ENCODE results near the gene ANGEL1. TPM values are rescaled to one million over a fixed set of nuclear protein-coding genes. Genes with fewer than 3 reads are reported as not detected.

ANGEL1 gene
- total and polyA plus RNA-seq, 9 of the 15 experiments (the other 6 are each of a cell fraction or from before 2014, with no cell fraction given) = 2.1 to 22.2 (median 7.3) TPM

GRCh38 chr14:76793956-76794355, 18.7 kb downstream of the ANGEL1 start (continued):
- TF ChIP-seq CLOCK (CRISPR knock-in tag; IDR thresholded peaks at IDR 0.05; ENCODE audit: borderline replicate concordance) (no peak), SREBF1 (IDR thresholded peaks at IDR 0.05; ENCODE audit: borderline replicate concordance, low read depth, low read length) (no peak), NFIX (CRISPR knock-in tag; IDR thresholded peaks at IDR 0.05; ENCODE audit: low read depth) (no peak)

GRCh38 chr14:76793324-76793723, 19.4 kb downstream of the ANGEL1 start:
- CTCF ChIA-PET (ENCODE audit: low intra/inter-chr PET ratio) = no interaction called here
- H3K9me3 ChIP-seq (replicated peaks; ENCODE audit: control insufficient read depth, insufficient read depth, low read depth, low read length) = no peaks in the 10 kb centered on the region
- no peaks in the 10 kb centered on the region for H3K27me3 ChIP-seq (ENCODE audit: control insufficient read depth in 2 of 2, insufficient read depth in 2 of 2, low read length in 2 of 2)
- H3K36me3 ChIP-seq (ENCODE audit: control insufficient read depth, insufficient read depth, low read length) = peaks cover 33% of the 10 kb centered on the region; the same call in 1 of the 3 replicates
- no peak overlapping the region for H3K4me2 ChIP-seq (ENCODE audit: insufficient read depth, low read length)
- TF ChIP-seq PCBP1 (IDR thresholded peaks at IDR 0.05; ENCODE audit: low read depth, low read length, poor library complexity, severe bottlenecking) = peak; percentile 67
- TF ChIP-seq PCBP2 (IDR thresholded peaks at IDR 0.05; ENCODE audit: low read depth, low read length, poor library complexity, severe bottlenecking) = peak; percentile 75
- peak; percentile 67 for TF ChIP-seq HNRNPK (IDR thresholded peaks at IDR 0.05; ENCODE audit: low read depth, low read length, poor library complexity, severe bottlenecking)
- no peak for TF ChIP-seq ZNF143 (CRISPR knock-in tag; IDR thresholded peaks at IDR 0.05)
- no peak for TF ChIP-seq ZNF311 (CRISPR knock-in tag; IDR thresholded peaks at IDR 0.05)
- TF ChIP-seq ZNF444 (CRISPR knock-in tag; IDR thresholded peaks at IDR 0.05) = no peak
- no peak for TF ChIP-seq RBM39 (optimal IDR thresholded peaks at IDR 0.05; ENCODE audit: low read depth, low read length)
- TF ChIP-seq ZNF551 (CRISPR knock-in tag; IDR thresholded peaks at IDR 0.05) = no peak
- no peak for TF ChIP-seq HEY1 (CRISPR knock-in tag; IDR thresholded peaks at IDR 0.05; ENCODE audit: borderline replicate concordance)
- no peak for TF ChIP-seq ILF3 (IDR thresholded peaks at IDR 0.05; ENCODE audit: borderline replicate concordance)
- ATAC-seq (no peak), FAIRE-seq (no peak), DNase-seq (ENCODE audit: extremely low read depth in 1 of 4, low spot score in 3 of 4) (no peak)
- no peaks in the 10 kb centered on the region for H3K9me1 ChIP-seq (ENCODE audit: control insufficient read depth, insufficient read depth, low read length)
- H3K79me2 ChIP-seq (ENCODE audit: control insufficient read depth, insufficient read depth, low read length) = no peaks in the 10 kb centered on the region
- no peak overlapping the region for H3K9ac ChIP-seq (ENCODE audit: insufficient read depth in 1 of 2, low read depth in 2 of 2, low read length in 2 of 2)
- intact Hi-C loops (cut with micrococcal nuclease) (no loop called here), in situ Hi-C loops (cut with MboI) (no loop called here)
- POLR2A ChIA-PET = no interaction called here
- 56% methylated on average over 2 of the region's 4 CpGs for WGBS (ENCODE audit: insufficient coverage, low coverage, missing lambda C conversion rate)
- no peak overlapping the region for H2AFZ ChIP-seq (ENCODE audit: low read depth, low read length)
- no peaks in the 10 kb centered on the region for H3K4me1 ChIP-seq (replicated peaks in 1 of 2; ENCODE audit: control insufficient read depth in 2 of 2, insufficient read depth in 2 of 2, low read length in 2 of 2)
- H4K20me1 ChIP-seq (replicated peaks; ENCODE audit: control insufficient read depth, insufficient read depth, low read length) = no peaks in the 10 kb centered on the region
- H3K4me3 ChIP-seq = no peak overlapping the region
- no peak overlapping the region for H3K27ac ChIP-seq (ENCODE audit: extremely low read depth, low read depth, low read length)
- BruUV-seq (replicated peaks) = no TSS peak

Data from K562 (cell line).